NCI-H510A (cell line): ENCODE results near the gene ZBTB24.

Experiments used
- DNase-seq: peaks from one replicate; lab custom pipeline; 2025; lab: John Stamatoyannopoulos, UW

Gene ZBTB24

GRCh38 chr6:109420751-109421150 is 62.3 kb downstream of the ZBTB24 start:
- DNase-seq: no peak

DNA sequence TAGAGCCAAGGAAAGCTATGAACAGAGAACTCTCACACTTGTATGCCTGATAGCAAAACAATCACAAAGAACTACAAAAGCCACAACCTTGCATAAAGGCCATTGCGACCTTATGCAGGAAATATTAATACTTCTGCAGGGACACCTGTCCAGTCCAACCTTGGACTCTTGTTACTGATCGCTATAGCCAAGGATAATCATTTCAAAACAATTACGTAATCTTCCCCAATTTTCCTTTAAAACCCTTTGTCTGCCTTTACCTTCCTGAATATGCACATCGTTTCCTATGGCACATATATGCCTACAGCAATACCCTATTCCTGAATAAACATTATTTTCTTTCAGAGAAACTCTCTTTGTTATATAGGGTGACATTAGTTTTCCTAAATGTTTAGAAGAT is 65.4 kb downstream of the ZBTB24 start:
- no peak for DNase-seq
